GM23338 (cell line): ENCODE measurements around the gene TMUB2.

Experiments used
- CREB1 ChIP-seq: fragments of 250-450 bp; sonication (Bioruptor Pico); IDR thresholded peaks from 2 replicates; pipeline ENCODE4 v1.5.0; 2020; ENCODE audit warnings: low read depth, mild to moderate bottlenecking, moderate library complexity
- EZH2 ChIP-seq: fragments of 200-600 bp; sonication (generic); IDR thresholded peaks from one replicate; pipeline ENCODE4 v1.8.0; 2017; ENCODE audit warnings: antibody characterized with exemption, mild to moderate bottlenecking, low read depth; ENCODE audit not compliant: unreplicated experiment
- EZH2phosphoT487 ChIP-seq: fragments of 200-600 bp; sonication (generic); IDR thresholded peaks from one replicate; pipeline ENCODE4 v1.8.1; 2018; ENCODE audit warnings: antibody characterized with exemption; ENCODE audit not compliant: unreplicated experiment
- POLR2AphosphoS5 ChIP-seq: IDR thresholded peaks from 2 replicates; pipeline ENCODE4 v1.6.1; 2016; ENCODE audit warnings: antibody characterized with exemption, low read depth
- STAT1 ChIP-seq: IDR thresholded peaks from one replicate; pipeline ENCODE4 v1.6.1; 2016; ENCODE audit warnings: antibody characterized with exemption; ENCODE audit not compliant: unreplicated experiment
- ZNF114 ChIP-seq: fragments of 250-450 bp; sonication (Bioruptor Pico); IDR thresholded peaks from 2 replicates; pipeline ENCODE4 v1.5.0; 2020; ENCODE audit warnings: mild to moderate bottlenecking, moderate library complexity
- ZNF331 ChIP-seq: fragments of 250-450 bp; sonication (Bioruptor Pico); IDR thresholded peaks from 2 replicates; pipeline ENCODE4 v1.5.0; 2020; ENCODE audit warnings: low read depth, mild to moderate bottlenecking, moderate library complexity
- TF ChIP-seq, protein P1 (sequence below), 2 experiments: fragments of 200-600 bp in 1 of 2; sonication (generic) in 1 of 2; conservative IDR thresholded peaks; 2 replicates each; pipeline versions ENCODE4 v1.5.1 to v1.6.1; 2016 to 2017; ENCODE audit warnings: antibody characterized with exemption in 2 of 2, low read depth in 2 of 2, mild to moderate bottlenecking in 2 of 2, moderate library complexity in 1 of 2
- TF ChIP-seq, protein P2 (sequence below): IDR thresholded peaks from 2 replicates; pipeline ENCODE4 v1.6.1; 2016; ENCODE audit warnings: antibody characterized with exemption
- TF ChIP-seq, protein P3 (sequence below): IDR thresholded peaks from one replicate; pipeline ENCODE4 v1.6.1; 2018; ENCODE audit warnings: antibody characterized with exemption; ENCODE audit not compliant: unreplicated experiment

DNA sequence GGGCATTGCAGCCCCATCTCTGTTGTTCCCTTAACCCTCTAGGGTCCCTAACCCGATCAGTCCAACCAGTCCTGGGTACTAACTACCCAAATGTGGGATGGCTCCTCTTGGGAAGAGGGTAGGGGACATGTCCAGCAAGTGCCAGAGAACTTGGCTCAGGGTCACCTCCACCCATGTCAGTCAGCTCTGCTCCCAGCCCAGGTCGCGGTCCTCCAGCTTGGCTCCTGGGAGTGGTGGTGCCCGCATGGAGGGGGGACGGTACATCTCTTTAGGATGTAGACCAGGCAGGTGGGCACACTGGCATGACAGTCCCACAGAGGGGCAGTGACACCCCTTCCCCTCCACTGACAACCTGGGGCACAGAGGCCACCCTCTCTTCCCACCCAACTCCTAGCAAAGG is 6.0 kb downstream of the TMUB2 start:
- TF ChIP-seq, protein P1, sequence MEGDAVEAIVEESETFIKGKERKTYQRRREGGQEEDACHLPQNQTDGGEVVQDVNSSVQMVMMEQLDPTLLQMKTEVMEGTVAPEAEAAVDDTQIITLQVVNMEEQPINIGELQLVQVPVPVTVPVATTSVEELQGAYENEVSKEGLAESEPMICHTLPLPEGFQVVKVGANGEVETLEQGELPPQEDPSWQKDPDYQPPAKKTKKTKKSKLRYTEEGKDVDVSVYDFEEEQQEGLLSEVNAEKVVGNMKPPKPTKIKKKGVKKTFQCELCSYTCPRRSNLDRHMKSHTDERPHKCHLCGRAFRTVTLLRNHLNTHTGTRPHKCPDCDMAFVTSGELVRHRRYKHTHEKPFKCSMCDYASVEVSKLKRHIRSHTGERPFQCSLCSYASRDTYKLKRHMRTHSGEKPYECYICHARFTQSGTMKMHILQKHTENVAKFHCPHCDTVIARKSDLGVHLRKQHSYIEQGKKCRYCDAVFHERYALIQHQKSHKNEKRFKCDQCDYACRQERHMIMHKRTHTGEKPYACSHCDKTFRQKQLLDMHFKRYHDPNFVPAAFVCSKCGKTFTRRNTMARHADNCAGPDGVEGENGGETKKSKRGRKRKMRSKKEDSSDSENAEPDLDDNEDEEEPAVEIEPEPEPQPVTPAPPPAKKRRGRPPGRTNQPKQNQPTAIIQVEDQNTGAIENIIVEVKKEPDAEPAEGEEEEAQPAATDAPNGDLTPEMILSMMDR (conservative IDR thresholded peaks at IDR 0.05; ENCODE audit: low read depth in 2 of 2) = no peak
- TF ChIP-seq POLR2AphosphoS5 (no peak; the same call in 1 of the 2 replicates), STAT1 (no peak), EZH2phosphoT487 (no peak), CREB1 (no peak), ZNF114 (no peak), EZH2 (no peak), ZNF331 (CRISPR knock-in tag) (no peak)
- TF ChIP-seq, protein P2, sequence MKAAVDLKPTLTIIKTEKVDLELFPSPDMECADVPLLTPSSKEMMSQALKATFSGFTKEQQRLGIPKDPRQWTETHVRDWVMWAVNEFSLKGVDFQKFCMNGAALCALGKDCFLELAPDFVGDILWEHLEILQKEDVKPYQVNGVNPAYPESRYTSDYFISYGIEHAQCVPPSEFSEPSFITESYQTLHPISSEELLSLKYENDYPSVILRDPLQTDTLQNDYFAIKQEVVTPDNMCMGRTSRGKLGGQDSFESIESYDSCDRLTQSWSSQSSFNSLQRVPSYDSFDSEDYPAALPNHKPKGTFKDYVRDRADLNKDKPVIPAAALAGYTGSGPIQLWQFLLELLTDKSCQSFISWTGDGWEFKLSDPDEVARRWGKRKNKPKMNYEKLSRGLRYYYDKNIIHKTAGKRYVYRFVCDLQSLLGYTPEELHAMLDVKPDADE = no peak
- TF ChIP-seq, protein P3, sequence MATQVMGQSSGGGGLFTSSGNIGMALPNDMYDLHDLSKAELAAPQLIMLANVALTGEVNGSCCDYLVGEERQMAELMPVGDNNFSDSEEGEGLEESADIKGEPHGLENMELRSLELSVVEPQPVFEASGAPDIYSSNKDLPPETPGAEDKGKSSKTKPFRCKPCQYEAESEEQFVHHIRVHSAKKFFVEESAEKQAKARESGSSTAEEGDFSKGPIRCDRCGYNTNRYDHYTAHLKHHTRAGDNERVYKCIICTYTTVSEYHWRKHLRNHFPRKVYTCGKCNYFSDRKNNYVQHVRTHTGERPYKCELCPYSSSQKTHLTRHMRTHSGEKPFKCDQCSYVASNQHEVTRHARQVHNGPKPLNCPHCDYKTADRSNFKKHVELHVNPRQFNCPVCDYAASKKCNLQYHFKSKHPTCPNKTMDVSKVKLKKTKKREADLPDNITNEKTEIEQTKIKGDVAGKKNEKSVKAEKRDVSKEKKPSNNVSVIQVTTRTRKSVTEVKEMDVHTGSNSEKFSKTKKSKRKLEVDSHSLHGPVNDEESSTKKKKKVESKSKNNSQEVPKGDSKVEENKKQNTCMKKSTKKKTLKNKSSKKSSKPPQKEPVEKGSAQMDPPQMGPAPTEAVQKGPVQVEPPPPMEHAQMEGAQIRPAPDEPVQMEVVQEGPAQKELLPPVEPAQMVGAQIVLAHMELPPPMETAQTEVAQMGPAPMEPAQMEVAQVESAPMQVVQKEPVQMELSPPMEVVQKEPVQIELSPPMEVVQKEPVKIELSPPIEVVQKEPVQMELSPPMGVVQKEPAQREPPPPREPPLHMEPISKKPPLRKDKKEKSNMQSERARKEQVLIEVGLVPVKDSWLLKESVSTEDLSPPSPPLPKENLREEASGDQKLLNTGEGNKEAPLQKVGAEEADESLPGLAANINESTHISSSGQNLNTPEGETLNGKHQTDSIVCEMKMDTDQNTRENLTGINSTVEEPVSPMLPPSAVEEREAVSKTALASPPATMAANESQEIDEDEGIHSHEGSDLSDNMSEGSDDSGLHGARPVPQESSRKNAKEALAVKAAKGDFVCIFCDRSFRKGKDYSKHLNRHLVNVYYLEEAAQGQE = no peak
